Heart left ventricle (tissue), 16 donors: ENCODE results near the gene SLC66A2. TPM values are rescaled to one million over a fixed set of nuclear protein-coding genes. Genes with fewer than 3 reads are reported as not detected.

Experiments used
- ATAC-seq, 4 donors: fragments of 200-7000 bp; cut with Tn5 transposase; one replicate each; pipeline ENCODE4 v1.9.1; 2020 to 2022; ENCODE audit warnings: moderate library complexity in 4 of 4, mild to moderate bottlenecking in 3 of 4, moderate number of reproducible peaks in 1 of 4
- DNase-seq, 5 donors: peaks; one replicate each; pipeline ENCODE4 v3.0.0-alpha.2; 2020
- H3K27ac ChIP-seq, 12 donors: fragments of 200-600 bp; sonication (generic) in 4 of 12; one replicate each; pipeline versions ENCODE4 v1.5.0 to v1.8.0; 2016 to 2022; ENCODE audit warnings: mild to moderate bottlenecking in 2 of 12
- H3K27me3 ChIP-seq, 9 donors: fragments of 200-600 bp; sonication (generic) in 2 of 9; one replicate each; pipeline versions ENCODE4 v1.5.1 to v1.8.0; 2016 to 2022; ENCODE audit warnings: mild to moderate bottlenecking in 3 of 9
- H3K36me3 ChIP-seq, 9 donors: fragments of 200-600 bp; sonication (generic) in 2 of 9; one replicate each; pipeline versions ENCODE4 v1.5.0 to v1.8.0; 2018 to 2022; ENCODE audit warnings: mild to moderate bottlenecking in 2 of 9
- H3K4me1 ChIP-seq, 12 donors: fragments of 200-600 bp; sonication (generic) in 4 of 12; one replicate each; pipeline versions ENCODE4 v1.5.0 to v1.8.0; 2016 to 2022; ENCODE audit warnings: mild to moderate bottlenecking in 3 of 12
- H3K4me3 ChIP-seq, 12 donors: fragments of 200-600 bp; sonication (generic) in 4 of 12; one replicate each; pipeline versions ENCODE4 v1.5.0 to v1.8.0; 2017 to 2022; ENCODE audit warnings: mild to moderate bottlenecking in 9 of 12, moderate library complexity in 4 of 12
- H3K9me3 ChIP-seq, 12 donors: fragments of 200-600 bp; sonication (generic) in 4 of 12; one replicate each; pipeline versions ENCODE4 v1.5.0 to v1.8.0; 2016 to 2022; ENCODE audit warnings: mild to moderate bottlenecking in 1 of 12
- CTCF ChIP-seq, 12 donors: fragments of 200-600 bp; sonication (generic) in 4 of 12; IDR thresholded peaks; one replicate each; pipeline versions ENCODE4 v1.5.0 to v1.8.0; 2018 to 2022; ENCODE audit warnings: antibody characterized with exemption in 12 of 12, mild to moderate bottlenecking in 5 of 12
- POLR2A ChIP-seq, 2 donors: fragments of 450-650 bp; IDR thresholded peaks; one replicate each; pipeline ENCODE4 v1.6.1; 2017; ENCODE audit warnings: antibody characterized with exemption in 2 of 2, mild to moderate bottlenecking in 2 of 2, moderate library complexity in 2 of 2
- WGBS, 4 donors: extraction: QIAGEN DNeasy Blood & Tissue Kit in 2 of 4; methylation state at CpG; one replicate each; pipeline versions ENCODE4 v1.1.5 to v1.1.7; 2013 to 2018; 5-methylcytosine and 5-hydroxymethylcytosine counted together
- intact Hi-C, 10 donors: fragments of 100-400 bp; cut with DNase I; formaldehyde crosslinking; loops; one replicate each; pipeline versions ENCODE4 v1.11.1 to v1.14.2; 2022
- polyA plus RNA-seq, 2 donors: library from polyadenylated mRNA; stranded (reverse); fragments of 200-250 nt; gene quantifications; one replicate each; pipeline ENCODE4 v1.2.3, GENCODE V29; 2013
- total RNA-seq, 9 donors: library from RNA; depleted of rRNA in 2 of 9; stranded (reverse); fragments of >200 nt in 2 of 9; fragmentation: NEBNext Ultra II Directional in 3 of 9; extraction: Animal tissue kit (Norgen Biotek cat#: 25700) in 3 of 9; gene quantifications; one replicate each; pipeline versions ENCODE4 v1.1.0 to v1.2.4, GENCODE V29; 2016 to 2023
- donor health status: ischemic (EF 13 %, LVEDD 7.1; RV severe dilation, severe dysfunction).
- donor health status: healthy with polysubstance abuse.
- donor health status: DM: no; HTN: yes; CAD: no.
- donor health status: DM: no; HTN: no; CAD: no.
- donor health status: ischemic (EF 25% LVEDD 6.9; RV normal size, moderate dysfunction).
- donor health status: ischemic (EF 25% LVEDD 5.7; RV mildly dilated, moderate dysfunction).
- donor health status: healthy.
- donor health status: DM: yes; HTN: yes; CAD: no.
- donor health status: ischemic (EF 35%, LVEDD 5.7; RV mildly dilated, moderate dysfunction).
- donor health status: nonischemic (EF 11% LVEDD 7.7; RV severe dilation, severe dysfunction).
- donor health status: DM: yes; HTN: yes; CAD: no.
- donor health status: PGD.
- donor health status: ischemic (EF 29% LVEDD 5.4; RV normal size, mild dysfunction).
- donor health status: nonischemic (EF 23%, LVEDD 6.1; RV moderate dilation, normal function).

SLC66A2 gene
- total and polyA plus RNA-seq, 11 donors: 19.7 to 33.4 (median 26.6) TPM

- Histone ChIP-seq H3K4me1 (no peaks in the 10 kb centered on the region), H3K27me3 (no peaks in the 10 kb centered on the region), H3K9me3 (no peaks in the 10 kb centered on the region), H3K4me3 (no peak overlapping the region), H3K36me3 (peaks cover 0 to 55% (median 23%) of the 10 kb centered on the region in 9 donors), H3K27ac (no peak overlapping the region)
- DNase-seq: no peak
- no peak for ATAC-seq
- intact Hi-C loops: loop anchor here in 1 of 10 donors (10.0 kb wide), 1 partner anchor 540 kb away; no protein-coding TSS in a partner anchor
- WGBS, 4 donors: 91 to 92% (median 92%) methylated on average over 20 of the region's 20 CpGs
- TF ChIP-seq POLR2A (IDR thresholded peaks at IDR 0.05): no peak
- TF ChIP-seq CTCF (IDR thresholded peaks at IDR 0.05): no peak
These were observed 36.8 kb downstream of the SLC66A2 start for GRCh38 chr18:79914614-79915160.

DNA sequence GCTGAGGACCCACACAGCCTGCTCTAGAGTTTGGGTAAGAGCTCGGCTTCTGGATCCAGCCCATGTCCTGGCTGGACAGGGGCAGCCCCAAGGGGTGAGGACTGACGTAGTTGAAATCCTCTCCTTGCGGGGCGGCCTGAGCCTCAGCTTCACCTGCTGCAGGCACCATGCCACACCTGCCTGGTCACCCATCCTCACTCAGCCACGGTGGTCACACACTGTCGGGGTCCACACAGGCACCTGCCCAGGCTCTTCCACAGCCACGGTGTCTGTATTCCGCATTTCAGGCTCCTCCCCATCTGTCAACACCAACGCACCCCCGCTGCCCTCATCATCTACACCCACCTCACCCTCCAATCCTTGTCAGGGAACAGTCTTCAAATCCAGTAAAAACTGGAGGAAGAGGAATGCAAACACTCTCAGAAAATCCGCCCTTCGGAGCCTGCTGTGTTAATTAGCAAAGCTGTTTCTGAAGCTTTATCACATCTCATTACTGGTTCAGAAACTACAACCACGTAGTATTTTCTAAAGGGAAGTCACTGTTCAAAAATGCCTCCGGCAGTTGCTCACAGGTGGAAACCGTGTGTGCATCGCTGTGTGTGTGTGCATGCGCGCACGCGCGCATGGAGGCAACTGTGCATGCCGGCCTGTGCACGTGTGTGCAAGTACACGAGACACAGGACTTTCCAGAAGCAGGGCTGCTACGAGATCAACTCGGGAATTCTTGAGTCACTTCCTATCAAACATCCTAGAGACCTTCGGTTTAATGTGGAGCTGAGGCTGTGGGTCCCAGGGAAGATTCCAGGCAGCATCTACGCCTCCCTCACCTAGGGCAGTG is 38.2 kb downstream of the SLC66A2 start:
- Histone ChIP-seq H3K27me3 (no peaks in the 10 kb centered on the region), H3K27ac (no peak overlapping the region), H3K4me3 (no peak overlapping the region), H3K4me1 (no peaks in the 10 kb centered on the region), H3K36me3 (peaks cover 0 to 47% (median 20%) of the 10 kb centered on the region in 9 donors), H3K9me3 (no peaks in the 10 kb centered on the region)
- DNase-seq (peak in 1 of 5 donors; percentile 49), ATAC-seq (no peak)
- WGBS, 4 donors: 83 to 90% (median 87%) methylated on average over 25 to 28 of the region's 28 CpGs
- intact Hi-C loops: loop anchor here in 1 of 10 donors (10.0 kb wide), 1 partner anchor 538 kb away; no protein-coding TSS in a partner anchor
- TF ChIP-seq POLR2A (IDR thresholded peaks at IDR 0.05) (no peak), CTCF (IDR thresholded peaks at IDR 0.05) (no peak)

DNA sequence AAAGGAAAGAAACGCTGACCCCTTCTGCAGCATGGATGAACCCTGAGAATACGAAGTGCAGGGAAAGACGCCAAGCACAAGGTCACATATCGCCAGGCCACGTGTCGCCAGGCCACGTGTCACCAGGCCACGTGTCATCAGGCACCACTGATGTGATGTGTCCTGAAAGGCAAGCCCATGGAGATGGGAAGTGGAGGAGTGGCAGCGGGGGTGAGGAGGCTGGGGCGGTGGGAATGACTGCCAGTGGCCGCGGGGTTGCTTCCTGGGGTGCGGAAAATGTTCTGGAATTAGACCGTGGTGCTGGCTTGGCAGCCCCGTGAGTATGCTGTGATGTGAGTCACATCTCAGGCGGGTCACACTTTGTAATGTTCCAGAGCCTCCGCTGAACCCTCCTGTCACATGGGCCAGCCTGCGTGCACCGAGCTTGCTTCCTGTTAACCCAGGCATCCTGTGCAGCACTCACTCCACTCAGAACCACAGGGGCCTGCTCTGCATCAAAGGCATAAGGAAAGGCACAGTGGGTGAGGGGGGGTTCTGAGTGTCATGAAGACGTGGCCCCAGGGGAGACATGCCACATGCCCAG is 39.0 kb downstream of the SLC66A2 start:
- DNase-seq: peak in 1 of 5 donors; percentile 30
- Histone ChIP-seq H3K4me3 (no peak overlapping the region), H3K36me3 (peaks cover 0 to 45% (median 22%) of the 10 kb centered on the region in 9 donors), H3K27me3 (no peaks in the 10 kb centered on the region), H3K4me1 (no peaks in the 10 kb centered on the region), H3K27ac (no peak overlapping the region), H3K9me3 (no peaks in the 10 kb centered on the region)
- TF ChIP-seq CTCF (IDR thresholded peaks at IDR 0.05): no peak
- TF ChIP-seq POLR2A (IDR thresholded peaks at IDR 0.05): no peak
- 73 to 80% (median 77%) methylated on average over 19 to 20 of the region's 20 CpGs for WGBS, 4 donors
- peak in 2 of 4 donors; percentile 49 to 63 for ATAC-seq
- intact Hi-C loops: loop anchor here in 1 of 10 donors (10.0 kb wide), 1 partner anchor 538 kb away; no protein-coding TSS in a partner anchor
